Activated naive CD8-positive, alpha-beta T cell treated with anti-CD3 and anti-CD28 coated beads for 36 hours (primary cell): ENCODE results near the gene HJURP. TPM values are rescaled to one million over a fixed set of nuclear protein-coding genes. Genes with fewer than 3 reads are reported as not detected.

ENCODE experiments used
- DNase-seq: peaks from one replicate; pipeline ENCODE4 v3.0.0; 2021
- H3K27ac Mint-ChIP-seq: one replicate; pipeline ENCODE4 v1.8.0; 2022; ENCODE audit warnings: mild to moderate bottlenecking, moderate library complexity, mixed read lengths
- H3K27me3 Mint-ChIP-seq: one replicate; pipeline ENCODE4 v1.8.0; 2022; ENCODE audit warnings: mild to moderate bottlenecking, mixed read lengths
- H3K36me3 Mint-ChIP-seq: one replicate; pipeline ENCODE4 v1.8.0; 2021; ENCODE audit warnings: mild to moderate bottlenecking, mixed read lengths
- H3K4me1 Mint-ChIP-seq: one replicate; pipeline ENCODE4 v1.8.0; 2021; ENCODE audit warnings: mixed read lengths
- H3K4me3 Mint-ChIP-seq: one replicate; pipeline ENCODE4 v1.8.0; 2022; ENCODE audit warnings: mild to moderate bottlenecking, moderate library complexity, mixed read lengths
- H3K9me3 Mint-ChIP-seq: one replicate; pipeline ENCODE4 v1.8.0; 2022; ENCODE audit warnings: mixed read lengths
- total RNA-seq, 2 experiments: library from RNA; stranded (reverse); gene quantifications; one replicate each; pipeline ENCODE4 v1.2.3, GENCODE V29; 2021

The HJURP gene
- total RNA-seq, 2 experiments from 2014 or later: 68.4 to 78.1 TPM

DNA sequence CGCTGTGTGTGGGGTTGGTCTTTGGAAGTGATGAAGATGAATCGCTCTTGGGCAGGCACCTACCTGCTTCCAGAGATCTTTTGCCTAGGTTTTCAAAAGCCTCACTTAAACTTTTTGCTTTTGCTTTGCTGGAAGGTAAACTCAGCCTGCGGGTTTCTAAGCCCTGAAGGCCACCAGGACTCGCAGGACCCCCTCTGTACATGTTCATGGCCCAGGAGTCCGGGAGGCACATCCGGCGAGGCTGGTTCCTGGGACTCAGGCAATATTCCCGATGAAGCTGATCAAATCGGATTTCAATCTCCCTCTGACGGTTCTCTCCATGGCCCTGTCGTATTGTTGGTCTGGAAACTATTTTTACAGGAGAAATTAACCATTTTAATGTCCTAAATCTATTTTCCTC, 13.2 kb downstream of the HJURP start:
- DNase-seq: no peak
- no peaks in the 10 kb centered on the region for H3K27me3 Mint-ChIP-seq
- peaks cover 2% of the 10 kb centered on the region for H3K9me3 Mint-ChIP-seq
- H3K4me1 Mint-ChIP-seq: peaks cover 5% of the 10 kb centered on the region
- H3K4me3 Mint-ChIP-seq: no peak overlapping the region
- H3K36me3 Mint-ChIP-seq: peaks cover 90% of the 10 kb centered on the region
- no peak overlapping the region for H3K27ac Mint-ChIP-seq

GRCh38 chr2:233840520-233840919, 13.8 kb downstream of the HJURP start:
- Mint-ChIP-seq H3K4me3 (no peak overlapping the region), H3K36me3 (peaks cover 91% of the 10 kb centered on the region), H3K4me1 (peaks cover 5% of the 10 kb centered on the region), H3K27me3 (no peaks in the 10 kb centered on the region), H3K9me3 (peaks cover 2% of the 10 kb centered on the region), H3K27ac (no peak overlapping the region)
- DNase-seq: no peak

DNA sequence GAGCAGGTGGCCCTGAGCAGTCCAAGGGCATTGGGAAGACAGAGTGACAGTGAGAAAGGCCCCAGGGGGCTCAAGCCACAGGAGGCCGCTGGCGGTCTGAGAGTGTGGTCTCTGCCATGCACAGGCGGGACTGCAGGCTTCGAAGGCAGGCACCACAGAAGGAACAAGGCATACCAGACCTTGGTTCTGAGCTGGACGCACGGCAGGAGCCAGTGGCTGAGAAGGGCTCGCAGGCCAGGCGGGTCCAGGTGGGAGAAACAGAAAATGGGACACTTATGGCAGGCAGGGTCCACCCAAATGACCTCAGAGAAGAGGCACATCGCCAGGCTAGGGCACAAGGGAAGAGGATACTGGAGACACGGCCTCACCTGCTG, 14.9 kb downstream of the HJURP start:
- peaks cover 2% of the 10 kb centered on the region for H3K9me3 Mint-ChIP-seq
- H3K27me3 Mint-ChIP-seq: no peaks in the 10 kb centered on the region
- H3K27ac Mint-ChIP-seq: no peak overlapping the region
- DNase-seq: no peak
- no peak overlapping the region for H3K4me3 Mint-ChIP-seq
- peaks cover 86% of the 10 kb centered on the region for H3K36me3 Mint-ChIP-seq
- H3K4me1 Mint-ChIP-seq: peaks cover 5% of the 10 kb centered on the region

DNA sequence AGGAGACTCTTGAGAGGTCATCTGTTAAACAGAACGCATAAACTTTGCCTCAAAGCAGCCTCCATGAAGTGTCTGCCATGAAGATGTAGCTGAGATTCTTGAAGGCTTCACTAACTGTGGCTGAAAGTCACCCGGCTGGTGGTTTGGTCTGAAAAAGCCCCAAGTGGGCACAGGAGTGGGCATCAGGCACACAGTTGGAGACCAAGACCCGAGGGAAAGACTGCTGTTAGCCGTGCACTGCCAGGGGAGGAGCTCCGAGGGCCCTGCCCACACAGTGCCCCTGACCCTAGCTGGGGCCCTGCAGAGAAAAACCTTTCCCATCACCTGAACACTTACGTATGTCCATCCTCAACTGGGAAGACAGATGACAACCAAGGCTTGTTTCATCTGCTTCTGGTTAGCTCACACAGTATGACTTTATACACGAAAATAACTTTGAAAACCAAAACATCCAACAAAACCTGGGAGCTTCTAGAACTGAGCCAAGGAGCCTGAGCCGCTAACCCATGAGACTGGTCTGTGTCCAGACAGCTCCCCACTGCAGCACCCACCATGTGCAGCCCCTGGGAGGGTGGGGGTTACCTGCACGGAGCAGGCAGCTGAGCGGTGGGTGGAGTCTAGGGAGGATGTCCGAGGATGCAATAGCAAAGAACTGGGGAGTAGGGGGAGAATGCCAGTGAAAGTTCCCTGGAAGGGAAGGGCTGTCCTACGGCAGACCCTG, 15.4 kb downstream of the HJURP start:
- no peak overlapping the region for H3K27ac Mint-ChIP-seq
- H3K36me3 Mint-ChIP-seq: peaks cover 81% of the 10 kb centered on the region
- H3K9me3 Mint-ChIP-seq: peaks cover 2% of the 10 kb centered on the region
- H3K27me3 Mint-ChIP-seq: no peaks in the 10 kb centered on the region
- peaks cover 5% of the 10 kb centered on the region for H3K4me1 Mint-ChIP-seq
- no peak for DNase-seq
- H3K4me3 Mint-ChIP-seq: no peak overlapping the region

DNA sequence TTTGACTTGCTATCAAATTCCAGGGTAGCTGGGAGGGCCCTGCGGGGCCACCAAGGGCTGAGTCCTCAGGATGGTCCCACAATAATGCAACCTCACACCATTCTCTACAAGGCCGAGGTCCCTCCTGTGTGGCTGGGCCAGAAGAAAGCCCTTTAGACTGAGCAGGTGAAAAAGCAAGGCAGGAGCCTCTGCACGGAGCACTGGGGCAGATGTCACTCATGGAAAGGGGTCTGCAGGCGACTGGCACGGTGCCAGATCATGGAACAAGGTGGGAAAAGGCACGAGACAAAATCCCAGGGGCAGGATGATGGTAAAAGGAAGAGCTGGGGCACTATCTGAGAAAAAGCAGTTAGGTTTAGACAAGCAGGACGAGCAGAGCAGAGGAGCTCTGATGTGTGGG, 16.1 kb downstream of the HJURP start:
- Mint-ChIP-seq H3K4me3 (no peak overlapping the region), H3K9me3 (peaks cover 2% of the 10 kb centered on the region), H3K27ac (no peak overlapping the region), H3K27me3 (no peaks in the 10 kb centered on the region), H3K36me3 (peaks cover 74% of the 10 kb centered on the region), H3K4me1 (peaks cover 5% of the 10 kb centered on the region)
- DNase-seq: no peak

- no peak overlapping the region for H3K4me3 Mint-ChIP-seq
- H3K4me1 Mint-ChIP-seq: peaks cover 5% of the 10 kb centered on the region
- no peaks in the 10 kb centered on the region for H3K27me3 Mint-ChIP-seq
- no peak overlapping the region for H3K27ac Mint-ChIP-seq
- peaks cover 69% of the 10 kb centered on the region for H3K36me3 Mint-ChIP-seq
- no peak for DNase-seq
- peaks cover 2% of the 10 kb centered on the region for H3K9me3 Mint-ChIP-seq
Observed at GRCh38 chr2:233837694-233838229, 16.6 kb downstream of the HJURP start.

DNA sequence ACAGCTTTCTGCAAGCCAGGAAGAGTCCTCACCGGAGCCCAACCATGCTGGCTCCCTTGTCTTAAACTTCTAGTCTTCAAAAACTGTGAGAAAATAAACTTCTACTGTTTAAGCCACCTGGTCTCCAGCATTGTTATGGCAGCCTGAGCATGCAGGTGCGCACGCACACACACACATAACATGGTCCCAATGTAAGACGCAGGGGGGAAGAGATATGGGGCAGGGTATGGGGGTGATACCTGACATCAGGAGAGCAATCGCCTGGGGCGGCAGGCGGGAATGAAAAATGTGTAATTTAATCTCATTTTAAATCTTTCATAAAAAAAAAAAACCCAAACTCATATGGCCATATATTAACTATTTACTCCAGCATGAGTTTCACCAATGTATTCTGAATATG, 18.0 kb downstream of the HJURP start:
- peak overlapping the region; percentile 34 for H3K27ac Mint-ChIP-seq
- peaks cover 59% of the 10 kb centered on the region for H3K36me3 Mint-ChIP-seq
- peaks cover 5% of the 10 kb centered on the region for H3K4me1 Mint-ChIP-seq
- H3K9me3 Mint-ChIP-seq: peaks cover 2% of the 10 kb centered on the region
- no peaks in the 10 kb centered on the region for H3K27me3 Mint-ChIP-seq
- H3K4me3 Mint-ChIP-seq: no peak overlapping the region
- no peak for DNase-seq

DNA sequence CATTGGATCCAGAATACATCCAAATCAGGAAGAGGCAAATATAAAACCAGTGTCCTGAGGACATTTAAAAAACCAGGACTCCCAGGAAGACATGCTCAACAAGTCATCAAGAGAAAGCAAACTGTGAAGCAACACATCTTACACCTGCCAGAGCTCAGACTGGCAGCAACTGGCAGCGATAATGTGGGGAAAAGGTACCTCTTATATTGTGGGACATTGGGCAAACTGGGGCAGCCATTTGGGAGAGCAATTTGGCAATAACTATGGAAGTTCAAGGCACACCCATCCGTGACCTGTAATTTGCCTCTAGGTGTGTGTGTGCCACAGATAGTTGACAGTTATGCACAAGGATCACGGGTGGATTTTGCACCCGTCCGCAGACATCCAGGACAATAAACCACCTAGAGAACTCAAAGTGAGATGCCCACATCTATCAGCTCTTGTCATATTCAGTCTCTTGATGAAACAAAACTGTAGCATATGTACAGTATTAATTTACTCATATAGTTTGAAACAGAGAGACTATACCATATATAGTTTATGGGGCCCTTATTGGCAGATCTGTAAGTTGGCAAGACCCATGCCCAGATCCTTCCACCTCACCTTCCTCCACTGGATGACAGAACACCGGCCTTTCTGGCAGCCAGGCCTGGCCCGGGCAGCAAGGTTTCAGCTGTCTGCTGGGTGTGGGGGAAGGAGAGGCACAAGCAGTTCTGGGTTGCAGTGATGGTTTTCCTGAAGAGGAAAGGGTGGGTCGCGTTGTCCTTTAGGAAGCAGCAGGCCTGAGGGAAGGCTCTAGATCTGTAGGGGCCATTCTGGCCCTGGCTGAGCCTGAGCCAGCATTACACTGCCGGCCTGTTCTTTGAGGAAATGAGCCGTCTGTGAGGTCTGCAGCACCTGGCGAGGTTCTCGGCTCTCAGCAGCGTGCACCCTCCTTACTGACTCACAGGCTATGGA, 18.8 kb downstream of the HJURP start:
- DNase-seq: no peak
- Mint-ChIP-seq H3K27ac (no peak overlapping the region), H3K27me3 (no peaks in the 10 kb centered on the region), H3K36me3 (peaks cover 53% of the 10 kb centered on the region), H3K4me3 (no peak overlapping the region), H3K4me1 (peaks cover 5% of the 10 kb centered on the region), H3K9me3 (peaks cover 2% of the 10 kb centered on the region)

GRCh38 chr2:233833345-233833744, 21.0 kb downstream of the HJURP start:
- Mint-ChIP-seq H3K36me3 (peaks cover 33% of the 10 kb centered on the region), H3K4me1 (peaks cover 4% of the 10 kb centered on the region), H3K9me3 (peaks cover 1% of the 10 kb centered on the region), H3K27me3 (no peaks in the 10 kb centered on the region), H3K27ac (no peak overlapping the region), H3K4me3 (no peak overlapping the region)
- DNase-seq: no peak

GRCh38 chr2:233832869-233833311, 21.4 kb downstream of the HJURP start:
- no peaks in the 10 kb centered on the region for H3K9me3 Mint-ChIP-seq
- DNase-seq: no peak
- H3K27me3 Mint-ChIP-seq: no peaks in the 10 kb centered on the region
- peaks cover 28% of the 10 kb centered on the region for H3K36me3 Mint-ChIP-seq
- H3K4me3 Mint-ChIP-seq: no peak overlapping the region
- peaks cover under 1% of the 10 kb centered on the region for H3K4me1 Mint-ChIP-seq
- no peak overlapping the region for H3K27ac Mint-ChIP-seq

DNA sequence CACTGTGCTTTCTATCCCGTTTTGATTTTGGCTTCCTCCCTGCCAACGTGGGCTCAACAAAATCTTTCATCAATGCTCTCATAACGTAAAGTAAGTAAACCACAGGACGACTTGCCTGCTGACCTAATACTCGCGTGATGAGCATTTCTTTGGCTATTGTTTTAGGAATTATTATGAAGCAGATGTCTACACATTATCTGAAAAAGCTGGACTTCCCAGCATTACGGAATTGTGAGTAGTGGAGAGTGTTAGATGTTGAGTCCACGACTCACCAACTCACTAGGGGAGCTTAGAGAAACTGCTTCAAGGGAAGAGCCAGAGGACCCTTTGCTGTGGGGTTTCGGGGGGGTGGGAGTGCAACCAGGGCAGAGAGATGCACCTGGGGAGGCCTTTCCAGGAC, 21.9 kb downstream of the HJURP start:
- H3K36me3 Mint-ChIP-seq: peaks cover 23% of the 10 kb centered on the region
- H3K4me1 Mint-ChIP-seq: no peaks in the 10 kb centered on the region
- H3K27ac Mint-ChIP-seq: no peak overlapping the region
- H3K27me3 Mint-ChIP-seq: no peaks in the 10 kb centered on the region
- DNase-seq: no peak
- no peak overlapping the region for H3K4me3 Mint-ChIP-seq
- H3K9me3 Mint-ChIP-seq: no peaks in the 10 kb centered on the region

GRCh38 chr2:233831861-233832260, 22.5 kb downstream of the HJURP start:
- Mint-ChIP-seq H3K9me3 (no peaks in the 10 kb centered on the region), H3K36me3 (peaks cover 18% of the 10 kb centered on the region), H3K27ac (no peak overlapping the region), H3K27me3 (no peaks in the 10 kb centered on the region), H3K4me1 (no peaks in the 10 kb centered on the region), H3K4me3 (no peak overlapping the region)
- no peak for DNase-seq

DNA sequence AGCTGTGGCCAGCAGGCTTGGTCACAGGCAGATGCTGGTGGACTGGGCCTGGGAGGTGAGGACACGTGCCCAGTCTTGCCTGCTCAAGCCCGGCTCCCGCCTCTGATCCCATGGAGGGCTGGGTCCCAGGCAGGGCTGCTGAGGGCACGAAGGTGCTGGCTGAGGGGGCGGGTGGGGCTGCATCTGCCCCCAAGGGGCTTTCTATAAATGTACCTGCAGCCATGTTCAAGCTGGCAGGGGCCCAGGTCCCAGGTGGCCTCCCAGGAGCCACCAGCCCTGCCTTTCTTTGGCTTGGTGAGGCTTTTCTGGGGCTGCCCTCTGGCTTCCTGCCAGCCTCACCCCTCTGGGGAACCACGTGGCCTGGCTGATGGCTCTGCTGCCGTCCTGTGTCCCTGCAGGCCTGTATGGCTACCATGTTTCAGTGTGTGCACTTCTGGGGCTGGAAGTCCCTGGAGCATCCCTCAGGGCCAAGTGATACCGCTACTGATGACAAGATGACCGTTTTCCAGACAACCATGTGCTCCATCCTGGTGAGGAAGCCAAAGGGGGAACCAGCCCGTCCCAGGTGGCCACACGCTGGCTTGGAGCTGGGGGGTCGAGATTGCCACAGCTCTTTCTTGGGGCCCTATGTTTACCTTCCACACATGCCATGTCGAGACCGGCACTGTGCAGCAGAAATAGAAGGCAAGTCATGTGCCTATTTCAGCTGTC, 23.2 kb downstream of the HJURP start:
- Mint-ChIP-seq H3K36me3 (peaks cover 12% of the 10 kb centered on the region), H3K9me3 (no peaks in the 10 kb centered on the region)
- DNase-seq: no peak

DNA sequence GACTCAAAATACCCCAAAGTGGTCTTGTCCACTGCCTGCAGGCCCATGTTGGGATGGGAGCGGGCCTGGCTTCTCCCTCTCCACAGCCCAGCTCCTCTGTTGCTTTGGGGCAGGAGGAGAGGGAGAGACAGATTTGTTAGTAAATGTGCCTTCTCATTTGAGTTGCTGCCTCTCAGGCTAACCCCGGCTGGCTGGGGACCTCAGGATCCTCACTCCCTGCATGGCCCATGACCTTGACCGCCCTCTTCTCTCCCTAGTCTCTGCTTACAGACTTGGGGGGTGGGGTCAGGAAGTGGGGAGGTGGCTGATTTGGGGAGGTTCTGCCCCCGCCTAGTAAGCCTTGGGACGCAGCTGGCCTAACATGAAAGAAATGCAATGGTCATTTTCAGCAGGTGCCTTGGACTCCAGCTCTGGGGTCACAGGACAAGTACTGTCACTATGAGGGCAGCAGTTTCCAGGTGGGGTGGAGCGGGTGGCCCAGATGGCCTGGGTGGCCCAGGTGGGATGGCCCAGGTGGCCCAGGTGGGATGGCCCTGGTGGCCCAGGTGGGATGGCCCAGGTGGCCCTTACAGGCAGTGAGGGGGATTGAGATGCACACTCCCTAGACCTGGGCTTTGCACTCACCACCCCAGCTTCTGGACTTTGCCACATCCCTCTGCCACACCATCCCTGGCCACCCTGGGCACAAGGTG, 24.1 kb downstream of the HJURP start:
- H3K27ac Mint-ChIP-seq: no peak overlapping the region
- H3K27me3 Mint-ChIP-seq: peaks cover 3% of the 10 kb centered on the region
- no peak for DNase-seq
- H3K4me1 Mint-ChIP-seq: no peaks in the 10 kb centered on the region
- H3K9me3 Mint-ChIP-seq: no peaks in the 10 kb centered on the region
- H3K4me3 Mint-ChIP-seq: no peak overlapping the region
- peaks cover 4% of the 10 kb centered on the region for H3K36me3 Mint-ChIP-seq

More for the DNA sequence above, 23.2 kb downstream of the HJURP start:
- Mint-ChIP-seq H3K4me3 (no peak overlapping the region), H3K27me3 (no peaks in the 10 kb centered on the region), H3K4me1 (no peaks in the 10 kb centered on the region), H3K27ac (no peak overlapping the region)
